Panc1 (cell line): Measurements from ENCODE around the gene KNCN.

ENCODE experiments used
- POLR2AphosphoS5 ChIP-seq: IDR thresholded peaks from 2 replicates; pipeline ENCODE4 v1.6.1; 2012; ENCODE audit warnings: mild to moderate bottlenecking, low read depth, low read length, moderate library complexity
- TCF7L2 ChIP-seq: IDR thresholded peaks from 2 replicates; pipeline ENCODE4 v1.6.1; 2011; ENCODE audit warnings: mild to moderate bottlenecking, low read depth, low read length, inconsistent platforms
- TF ChIP-seq, protein P1 (sequence below): fragments of 450-650 bp; IDR thresholded peaks from 2 replicates; pipeline ENCODE4 v1.5.1; 2017; ENCODE audit warnings: mild to moderate bottlenecking

DNA sequence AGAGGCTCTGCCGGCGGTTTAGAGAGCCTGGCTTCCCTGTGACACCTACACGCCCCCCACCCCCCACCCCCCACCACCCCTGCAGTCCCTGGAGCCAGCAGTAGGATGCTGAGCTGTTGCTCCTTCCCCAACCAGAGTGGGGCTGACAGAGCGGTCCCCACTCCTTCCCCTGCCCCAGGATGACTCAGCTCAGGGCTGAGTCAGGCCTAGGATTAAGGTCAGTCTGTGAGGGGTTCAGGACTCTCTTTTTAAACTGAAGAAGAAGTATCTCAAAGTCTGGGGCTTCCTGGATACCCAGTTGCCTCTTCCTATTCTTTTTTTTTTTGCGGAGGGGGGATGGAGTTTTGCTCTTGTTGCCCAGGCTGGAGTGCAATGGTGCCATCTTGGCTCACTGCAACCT lies 42.7 kb downstream of the KNCN start:
- TF ChIP-seq, protein P1, sequence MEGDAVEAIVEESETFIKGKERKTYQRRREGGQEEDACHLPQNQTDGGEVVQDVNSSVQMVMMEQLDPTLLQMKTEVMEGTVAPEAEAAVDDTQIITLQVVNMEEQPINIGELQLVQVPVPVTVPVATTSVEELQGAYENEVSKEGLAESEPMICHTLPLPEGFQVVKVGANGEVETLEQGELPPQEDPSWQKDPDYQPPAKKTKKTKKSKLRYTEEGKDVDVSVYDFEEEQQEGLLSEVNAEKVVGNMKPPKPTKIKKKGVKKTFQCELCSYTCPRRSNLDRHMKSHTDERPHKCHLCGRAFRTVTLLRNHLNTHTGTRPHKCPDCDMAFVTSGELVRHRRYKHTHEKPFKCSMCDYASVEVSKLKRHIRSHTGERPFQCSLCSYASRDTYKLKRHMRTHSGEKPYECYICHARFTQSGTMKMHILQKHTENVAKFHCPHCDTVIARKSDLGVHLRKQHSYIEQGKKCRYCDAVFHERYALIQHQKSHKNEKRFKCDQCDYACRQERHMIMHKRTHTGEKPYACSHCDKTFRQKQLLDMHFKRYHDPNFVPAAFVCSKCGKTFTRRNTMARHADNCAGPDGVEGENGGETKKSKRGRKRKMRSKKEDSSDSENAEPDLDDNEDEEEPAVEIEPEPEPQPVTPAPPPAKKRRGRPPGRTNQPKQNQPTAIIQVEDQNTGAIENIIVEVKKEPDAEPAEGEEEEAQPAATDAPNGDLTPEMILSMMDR: no peak
- TF ChIP-seq TCF7L2 (no peak), POLR2AphosphoS5 (no peak)
